GM10248 (cell line): ENCODE results near the gene GIMAP1.

Source experiments
- CTCF ChIA-PET: fragments of 300-600 bp; sonication (Branson Sonifier 250); formaldehyde crosslinking; extraction: SDS; loops from one replicate; lab custom pipeline; 2021; ENCODE audit warnings: antibody characterized with exemption; lab: Yijun Ruan, JAX
- POLR2A ChIA-PET: fragments of 350-650 bp; sonication (Branson Sonifier 250); formaldehyde crosslinking; extraction: SDS; loops from one replicate; lab custom pipeline; 2020; ENCODE audit warnings: antibody characterized with exemption; lab: Yijun Ruan, JAX
- DNase-seq: peaks from one replicate; pipeline ENCODE4 v3.0.0; 2012; ENCODE audit errors: extremely low spot score
- TF ChIP-seq, protein P1 (sequence below): IDR thresholded peaks from 2 replicates; pipeline ENCODE4 v1.5.1; 2012; ENCODE audit warnings: mild to moderate bottlenecking, low read depth; ENCODE audit errors: extremely low read depth, missing control alignments, control extremely low read depth

GIMAP1 gene

DNA sequence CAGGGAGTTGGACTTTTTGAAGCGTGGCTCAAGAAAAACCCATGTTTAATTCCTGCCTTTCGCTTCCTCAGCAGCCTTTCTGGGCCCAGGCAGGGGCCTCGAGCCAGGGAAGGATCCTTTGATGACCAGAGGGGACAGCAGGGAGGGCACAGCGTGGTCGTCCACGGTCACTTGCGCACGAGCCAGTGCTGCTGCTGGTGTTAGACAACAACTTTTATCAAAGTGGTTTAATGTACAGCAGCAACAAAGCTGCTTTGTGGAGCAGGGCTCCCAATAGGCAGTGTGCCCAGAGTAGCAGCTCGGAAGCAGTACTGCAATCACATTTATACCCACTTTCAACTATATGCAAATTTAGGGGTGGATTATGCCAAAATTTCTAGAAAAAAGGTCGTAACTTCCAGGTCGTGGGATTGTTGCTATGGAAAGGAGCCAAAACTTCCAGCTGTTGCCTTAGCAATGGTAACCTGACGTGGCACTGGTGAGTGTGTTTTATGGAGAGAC lies 6.1 kb downstream of the GIMAP1 start:
- ChIA-PET CTCF (interaction anchor here (0.9 to 1.6 kb wide), 4 partner anchors 10 to 220 kb away, joined by 3 to 4 read pairs (median 3); partner anchors contain the start of gene GIMAP7), POLR2A (no interaction called here)
- no peak for DNase-seq
- TF ChIP-seq, protein P1, sequence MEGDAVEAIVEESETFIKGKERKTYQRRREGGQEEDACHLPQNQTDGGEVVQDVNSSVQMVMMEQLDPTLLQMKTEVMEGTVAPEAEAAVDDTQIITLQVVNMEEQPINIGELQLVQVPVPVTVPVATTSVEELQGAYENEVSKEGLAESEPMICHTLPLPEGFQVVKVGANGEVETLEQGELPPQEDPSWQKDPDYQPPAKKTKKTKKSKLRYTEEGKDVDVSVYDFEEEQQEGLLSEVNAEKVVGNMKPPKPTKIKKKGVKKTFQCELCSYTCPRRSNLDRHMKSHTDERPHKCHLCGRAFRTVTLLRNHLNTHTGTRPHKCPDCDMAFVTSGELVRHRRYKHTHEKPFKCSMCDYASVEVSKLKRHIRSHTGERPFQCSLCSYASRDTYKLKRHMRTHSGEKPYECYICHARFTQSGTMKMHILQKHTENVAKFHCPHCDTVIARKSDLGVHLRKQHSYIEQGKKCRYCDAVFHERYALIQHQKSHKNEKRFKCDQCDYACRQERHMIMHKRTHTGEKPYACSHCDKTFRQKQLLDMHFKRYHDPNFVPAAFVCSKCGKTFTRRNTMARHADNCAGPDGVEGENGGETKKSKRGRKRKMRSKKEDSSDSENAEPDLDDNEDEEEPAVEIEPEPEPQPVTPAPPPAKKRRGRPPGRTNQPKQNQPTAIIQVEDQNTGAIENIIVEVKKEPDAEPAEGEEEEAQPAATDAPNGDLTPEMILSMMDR: no peak

DNA sequence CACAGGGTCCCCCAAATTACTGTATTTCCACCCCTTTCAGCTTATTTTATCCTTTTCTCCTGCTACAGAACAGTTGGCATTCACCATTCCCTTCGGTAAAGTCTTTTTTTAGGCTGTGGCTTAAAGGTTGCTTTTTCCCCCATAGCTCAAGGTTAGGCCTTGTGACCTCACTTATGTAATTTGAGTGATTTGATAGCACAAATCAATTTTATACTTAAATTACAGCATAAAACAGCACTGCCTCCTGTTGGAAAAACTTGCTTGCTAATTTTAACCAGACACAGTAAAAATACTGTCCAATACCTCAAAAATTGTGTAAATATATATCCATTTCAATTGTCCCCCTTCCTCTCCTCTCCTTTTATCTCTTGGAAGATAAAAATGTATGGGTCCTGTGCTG lies 7.1 kb downstream of the GIMAP1 start:
- ChIA-PET CTCF (interaction anchor here (1.4 kb wide), 1 partner anchor 10 kb away, joined by 3 read pairs; no protein-coding TSS in a partner anchor), POLR2A (no interaction called here)
- TF ChIP-seq, protein P1: no peak
- DNase-seq: no peak

DNA sequence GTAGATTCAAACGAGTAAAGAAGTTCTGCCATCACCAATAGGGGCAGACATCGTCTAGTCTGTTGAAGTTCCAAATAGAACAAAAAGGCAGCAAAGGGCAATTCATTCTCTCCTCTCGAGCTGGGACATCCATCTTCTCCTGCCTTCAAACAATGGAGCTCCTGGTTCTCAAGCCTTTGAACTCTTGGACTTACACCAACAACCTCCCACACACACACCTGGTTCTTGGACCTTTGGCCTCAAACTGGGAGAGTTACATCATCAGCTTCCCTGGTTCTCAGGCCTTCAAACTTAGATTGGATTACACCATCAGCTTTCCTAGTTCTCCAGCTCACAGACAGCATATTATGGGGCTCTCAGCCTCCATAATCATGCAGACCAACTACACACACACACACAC lies 11.0 kb downstream of the GIMAP1 start:
- no peak for DNase-seq
- ChIA-PET POLR2A (no interaction called here), CTCF (interaction anchor here (1.3 to 1.4 kb wide), 2 partner anchors 10 kb away, joined by 3 to 4 read pairs; no protein-coding TSS in a partner anchor)
- TF ChIP-seq, protein P1: no peak

DNA sequence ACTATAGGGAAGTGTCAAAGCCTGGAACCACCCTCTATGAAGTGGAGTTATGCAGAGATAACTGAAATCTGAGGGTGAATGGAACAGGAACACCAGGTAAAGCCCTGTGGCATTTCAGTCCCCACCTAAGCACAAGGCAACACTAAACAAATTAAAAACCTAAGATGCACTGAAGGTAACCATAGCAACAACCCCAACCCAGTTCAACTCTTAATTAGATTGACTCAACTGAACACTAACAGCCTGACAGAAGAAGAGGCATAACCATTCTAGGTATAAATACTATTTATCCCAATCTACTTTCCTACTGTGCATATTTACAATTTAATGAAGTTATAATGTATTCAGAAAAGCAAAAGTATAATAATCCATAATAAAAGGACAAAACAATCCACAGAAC lies 11.6 kb downstream of the GIMAP1 start:
- TF ChIP-seq, protein P1: no peak
- ChIA-PET CTCF (interaction anchor here (1.3 to 1.4 kb wide), 2 partner anchors 10 to 11 kb away, joined by 3 to 4 read pairs; no protein-coding TSS in a partner anchor), POLR2A (no interaction called here)
- no peak for DNase-seq

DNA sequence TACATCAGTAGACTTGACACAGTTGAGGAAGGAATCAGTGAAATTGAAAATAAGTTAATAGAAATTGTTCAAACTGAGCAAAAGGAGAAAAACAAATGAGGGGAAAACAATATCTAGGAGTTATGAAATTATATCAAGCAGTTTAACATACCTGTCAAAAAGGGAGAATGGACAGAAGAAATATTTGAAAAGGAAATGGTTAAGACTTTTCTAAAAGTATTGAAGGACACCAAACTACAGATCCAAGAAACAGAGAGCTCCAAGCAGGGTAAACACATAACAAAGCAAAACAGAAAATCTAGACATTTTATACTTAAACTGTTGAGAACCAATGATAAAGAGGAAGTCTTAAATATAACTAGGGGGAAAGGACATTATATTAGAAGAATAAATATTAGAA lies 12.2 kb downstream of the GIMAP1 start:
- CTCF ChIA-PET: interaction anchor here (1.2 kb wide), 1 partner anchor 13 kb away, joined by 4 read pairs; the partner anchor contains the start of gene GIMAP1
- TF ChIP-seq, protein P1: no peak
- no peak for DNase-seq
- POLR2A ChIA-PET: no interaction called here

DNA sequence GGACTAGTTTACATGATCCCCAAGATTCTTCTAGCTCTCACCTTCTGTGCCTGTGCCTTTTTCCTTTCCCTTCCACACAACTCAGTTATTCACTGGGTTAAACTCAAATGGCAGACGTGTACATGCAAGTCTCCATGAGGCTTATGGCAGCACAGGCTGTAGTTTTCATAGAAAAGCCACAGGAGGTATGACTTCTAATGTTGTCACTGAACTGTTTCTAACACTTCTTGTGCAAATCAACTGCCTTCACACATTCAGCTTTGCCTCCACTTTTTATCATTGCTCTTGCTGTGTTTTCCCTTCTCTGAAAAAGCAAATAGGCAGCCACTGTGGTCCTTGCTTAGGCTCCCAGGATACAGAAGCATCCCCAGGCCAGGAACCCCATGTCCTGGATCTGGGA lies 15.5 kb downstream of the GIMAP1 start:
- TF ChIP-seq, protein P1: no peak
- POLR2A ChIA-PET: interaction anchor here (0.6 kb wide), 2 partner anchors 38 to 511 kb away, joined by 3 to 5 read pairs; no protein-coding TSS in a partner anchor
- no peak for DNase-seq
- CTCF ChIA-PET: interaction anchor here (0.8 to 1.6 kb wide), 3 partner anchors 23 to 41 kb away, joined by 3 to 5 read pairs (median 4); no protein-coding TSS in a partner anchor
